ENCODE measurements around the gene KY. TPM values are rescaled to one million over a fixed set of nuclear protein-coding genes. Genes with fewer than 3 reads are reported as not detected.

KY gene
- total and polyA plus RNA-seq, 12 donors, result 1.3 to 21.1 (median 6.7) TPM

GRCh38 chr3:134667406-134667805, 16.6 kb upstream of the KY start:
- DNase-seq, result no peak
- H3K9me3 ChIP-seq (replicated peaks in 1 of 3), result no peaks in the 10 kb centered on the region
- intact Hi-C loops (cut with DNase I), result no loop called here
- WGBS, 4 donors, result 76 to 88% (median 85%) methylated on average over 3 of the region's 3 CpGs
- no peak overlapping the region for H3K27ac ChIP-seq
- TF ChIP-seq CTCF (IDR thresholded peaks at IDR 0.05), result no peak
- no peak for TF ChIP-seq POLR2A (IDR thresholded peaks at IDR 0.05)
- H3K4me1 ChIP-seq (replicated peaks in 1 of 2), result no peaks in the 10 kb centered on the region
- no peaks in the 10 kb centered on the region for H3K36me3 ChIP-seq (replicated peaks in 1 of 2)
- H3K27me3 ChIP-seq, result no peaks in the 10 kb centered on the region
- H3K4me3 ChIP-seq, result no peak overlapping the region

- Histone ChIP-seq H3K36me3 (replicated peaks in 1 of 2) (no peaks in the 10 kb centered on the region), H3K27me3 (no peaks in the 10 kb centered on the region), H3K4me3 (no peak overlapping the region), H3K4me1 (replicated peaks in 1 of 2) (no peaks in the 10 kb centered on the region), H3K9me3 (replicated peaks in 1 of 3) (no peaks in the 10 kb centered on the region), H3K27ac (no peak overlapping the region)
- intact Hi-C loops (cut with DNase I), result no loop called here
- no peak for TF ChIP-seq CTCF (IDR thresholded peaks at IDR 0.05)
- no peak for DNase-seq
- WGBS, 4 donors, result 65 to 77% (median 71%) methylated on average over 9 of the region's 9 CpGs
These were observed 16.1 kb upstream of the KY start for GRCh38 chr3:134666885-134667284.

GRCh38 chr3:134666466-134666865, 15.6 kb upstream of the KY start:
- no peaks in the 10 kb centered on the region for H3K4me1 ChIP-seq (replicated peaks in 1 of 2)
- intact Hi-C loops (cut with DNase I), result no loop called here
- H3K27me3 ChIP-seq, result no peaks in the 10 kb centered on the region
- peak; percentile 39 to 81 (median 71) for DNase-seq
- 24 to 100% (median 46%) methylated on average over 1 to 4 of the region's 4 CpGs for WGBS, 4 donors
- no peak overlapping the region for H3K27ac ChIP-seq
- TF ChIP-seq CTCF (IDR thresholded peaks at IDR 0.05) (no peak), POLR2A (IDR thresholded peaks at IDR 0.05) (no peak)
- H3K36me3 ChIP-seq (replicated peaks in 1 of 2), result no peaks in the 10 kb centered on the region
- no peaks in the 10 kb centered on the region for H3K9me3 ChIP-seq (replicated peaks in 1 of 3)
- no peak overlapping the region for H3K4me3 ChIP-seq

GRCh38 chr3:134666052-134666451, 15.2 kb upstream of the KY start:
- H3K4me3 ChIP-seq, result no peak overlapping the region
- H3K9me3 ChIP-seq (replicated peaks in 1 of 3), result no peaks in the 10 kb centered on the region
- WGBS, 4 donors, result 89 to 94% (median 92%) methylated on average over 6 to 7 of the region's 7 CpGs
- no peak for DNase-seq
- intact Hi-C loops (cut with DNase I), result no loop called here
- no peaks in the 10 kb centered on the region for H3K36me3 ChIP-seq (replicated peaks in 1 of 2)
- no peaks in the 10 kb centered on the region for H3K4me1 ChIP-seq (replicated peaks in 1 of 2)
- H3K27ac ChIP-seq, result no peak overlapping the region
- H3K27me3 ChIP-seq, result no peaks in the 10 kb centered on the region
- TF ChIP-seq CTCF (IDR thresholded peaks at IDR 0.05), result no peak
- TF ChIP-seq POLR2A (IDR thresholded peaks at IDR 0.05), result no peak

Data from adrenal gland (tissue), 12 donors.